ENCODE data around the gene TAGLN2. TPM values are rescaled to one million over a fixed set of nuclear protein-coding genes. Genes with fewer than 3 reads are reported as not detected.

The TAGLN2 gene
- total and polyA plus RNA-seq, 9 of the 15 experiments (the other 6 are each of a cell fraction or from before 2014, with no cell fraction given): 192 to 683 (median 455) TPM

DNA sequence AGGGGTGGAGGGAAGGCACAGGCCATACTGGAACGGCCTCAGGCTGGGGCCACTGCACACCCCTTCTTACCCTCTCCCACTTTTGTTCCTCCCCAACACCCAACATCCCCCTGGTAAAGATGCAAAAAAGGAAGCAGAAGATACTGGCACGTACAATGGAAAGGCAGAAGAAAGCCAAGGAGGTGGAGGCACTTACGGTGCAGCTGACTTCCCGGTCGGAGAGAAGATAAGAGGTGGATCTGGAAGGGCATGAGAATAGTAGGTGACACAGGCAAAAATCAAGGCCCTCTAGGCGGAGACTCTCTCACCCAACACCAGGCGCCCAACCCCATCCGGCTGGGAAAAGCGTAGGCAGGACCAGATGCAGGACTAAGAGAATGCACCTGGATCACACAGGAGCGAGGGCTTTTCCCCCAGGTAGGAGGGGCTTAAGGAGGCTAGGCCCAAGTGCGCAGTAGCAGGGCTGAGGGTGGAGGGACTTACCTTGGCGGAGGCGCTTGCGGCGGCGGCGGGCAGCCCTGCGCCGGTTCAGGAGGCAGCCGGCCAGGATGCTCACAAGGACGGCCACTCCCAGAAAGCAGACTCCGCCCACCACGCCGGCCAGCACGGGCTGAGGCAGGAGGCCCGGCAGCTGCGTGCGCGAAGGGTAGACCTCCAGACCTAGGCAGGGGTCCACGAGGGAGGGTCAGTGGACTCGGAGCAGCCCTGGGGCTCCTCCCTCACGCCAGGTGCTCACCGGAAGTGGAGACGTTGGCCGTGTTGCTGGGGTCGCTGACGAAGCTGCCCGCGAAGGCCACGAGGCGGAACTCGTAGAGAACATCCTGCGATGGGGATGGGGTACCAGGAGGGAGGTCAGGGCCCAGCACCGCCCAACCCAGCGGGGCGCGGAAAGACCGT is 4.1 kb upstream of the TAGLN2 start (continued):
- TF ChIP-seq, protein P1, sequence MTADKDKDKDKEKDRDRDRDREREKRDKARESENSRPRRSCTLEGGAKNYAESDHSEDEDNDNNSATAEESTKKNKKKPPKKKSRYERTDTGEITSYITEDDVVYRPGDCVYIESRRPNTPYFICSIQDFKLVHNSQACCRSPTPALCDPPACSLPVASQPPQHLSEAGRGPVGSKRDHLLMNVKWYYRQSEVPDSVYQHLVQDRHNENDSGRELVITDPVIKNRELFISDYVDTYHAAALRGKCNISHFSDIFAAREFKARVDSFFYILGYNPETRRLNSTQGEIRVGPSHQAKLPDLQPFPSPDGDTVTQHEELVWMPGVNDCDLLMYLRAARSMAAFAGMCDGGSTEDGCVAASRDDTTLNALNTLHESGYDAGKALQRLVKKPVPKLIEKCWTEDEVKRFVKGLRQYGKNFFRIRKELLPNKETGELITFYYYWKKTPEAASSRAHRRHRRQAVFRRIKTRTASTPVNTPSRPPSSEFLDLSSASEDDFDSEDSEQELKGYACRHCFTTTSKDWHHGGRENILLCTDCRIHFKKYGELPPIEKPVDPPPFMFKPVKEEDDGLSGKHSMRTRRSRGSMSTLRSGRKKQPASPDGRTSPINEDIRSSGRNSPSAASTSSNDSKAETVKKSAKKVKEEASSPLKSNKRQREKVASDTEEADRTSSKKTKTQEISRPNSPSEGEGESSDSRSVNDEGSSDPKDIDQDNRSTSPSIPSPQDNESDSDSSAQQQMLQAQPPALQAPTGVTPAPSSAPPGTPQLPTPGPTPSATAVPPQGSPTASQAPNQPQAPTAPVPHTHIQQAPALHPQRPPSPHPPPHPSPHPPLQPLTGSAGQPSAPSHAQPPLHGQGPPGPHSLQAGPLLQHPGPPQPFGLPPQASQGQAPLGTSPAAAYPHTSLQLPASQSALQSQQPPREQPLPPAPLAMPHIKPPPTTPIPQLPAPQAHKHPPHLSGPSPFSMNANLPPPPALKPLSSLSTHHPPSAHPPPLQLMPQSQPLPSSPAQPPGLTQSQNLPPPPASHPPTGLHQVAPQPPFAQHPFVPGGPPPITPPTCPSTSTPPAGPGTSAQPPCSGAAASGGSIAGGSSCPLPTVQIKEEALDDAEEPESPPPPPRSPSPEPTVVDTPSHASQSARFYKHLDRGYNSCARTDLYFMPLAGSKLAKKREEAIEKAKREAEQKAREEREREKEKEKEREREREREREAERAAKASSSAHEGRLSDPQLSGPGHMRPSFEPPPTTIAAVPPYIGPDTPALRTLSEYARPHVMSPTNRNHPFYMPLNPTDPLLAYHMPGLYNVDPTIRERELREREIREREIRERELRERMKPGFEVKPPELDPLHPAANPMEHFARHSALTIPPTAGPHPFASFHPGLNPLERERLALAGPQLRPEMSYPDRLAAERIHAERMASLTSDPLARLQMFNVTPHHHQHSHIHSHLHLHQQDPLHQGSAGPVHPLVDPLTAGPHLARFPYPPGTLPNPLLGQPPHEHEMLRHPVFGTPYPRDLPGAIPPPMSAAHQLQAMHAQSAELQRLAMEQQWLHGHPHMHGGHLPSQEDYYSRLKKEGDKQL (CRISPR knock-in tag; IDR thresholded peaks at IDR 0.05; ENCODE audit: borderline replicate concordance): no peak
- TF ChIP-seq ARHGAP35 (IDR thresholded peaks at IDR 0.05; ENCODE audit: partially characterized antibody) (no peak), SNRNP70 (optimal IDR thresholded peaks at IDR 0.05; ENCODE audit: low read depth, low read length) (no peak), NUFIP1 (IDR thresholded peaks at IDR 0.05; ENCODE audit: partially characterized antibody) (no peak), BRCA1 (IDR thresholded peaks at IDR 0.05) (no peak), BRCA1 (CRISPR knock-in tag; IDR thresholded peaks at IDR 0.05) (no peak), NFIC (IDR thresholded peaks at IDR 0.05) (no peak), MCM5 (IDR thresholded peaks at IDR 0.05; ENCODE audit: low read depth) (no peak), BRF1 (IDR thresholded peaks at IDR 0.05; ENCODE audit: borderline replicate concordance, extremely low read depth, insufficient read length) (no peak), ILF3 (IDR thresholded peaks at IDR 0.05; ENCODE audit: borderline replicate concordance) (no peak), BHLHE40 (IDR thresholded peaks at IDR 0.05; ENCODE audit: low read length) (peak; percentile 40; the same call in 1 of the 2 replicates), NBN (IDR thresholded peaks at IDR 0.05; ENCODE audit: low read depth) (no peak), ZNF740 (CRISPR knock-in tag; IDR thresholded peaks at IDR 0.05) (no peak), ZNF740 (tag; IDR thresholded peaks at IDR 0.05) (no peak), NFIX (CRISPR knock-in tag; IDR thresholded peaks at IDR 0.05; ENCODE audit: low read depth) (no peak), EHMT2 (IDR thresholded peaks at IDR 0.05) (no peak), ZNF696 (CRISPR knock-in tag; conservative IDR thresholded peaks at IDR 0.05) (no peak), CHD1 (IDR thresholded peaks at IDR 0.05; ENCODE audit: low read length) (no peak), ZBTB12 (CRISPR knock-in tag; IDR thresholded peaks at IDR 0.05) (no peak), POLR2H (tag; IDR thresholded peaks at IDR 0.05; ENCODE audit: low read depth) (no peak)
